Suppressor macrophage (primary cell): ENCODE data around the gene CTAGE9.

Source experiments
- DNase-seq, 4 experiments: peaks; one replicate each; pipeline ENCODE4 v3.0.0-alpha.2; 2020 to 2022

Gene CTAGE9

DNA sequence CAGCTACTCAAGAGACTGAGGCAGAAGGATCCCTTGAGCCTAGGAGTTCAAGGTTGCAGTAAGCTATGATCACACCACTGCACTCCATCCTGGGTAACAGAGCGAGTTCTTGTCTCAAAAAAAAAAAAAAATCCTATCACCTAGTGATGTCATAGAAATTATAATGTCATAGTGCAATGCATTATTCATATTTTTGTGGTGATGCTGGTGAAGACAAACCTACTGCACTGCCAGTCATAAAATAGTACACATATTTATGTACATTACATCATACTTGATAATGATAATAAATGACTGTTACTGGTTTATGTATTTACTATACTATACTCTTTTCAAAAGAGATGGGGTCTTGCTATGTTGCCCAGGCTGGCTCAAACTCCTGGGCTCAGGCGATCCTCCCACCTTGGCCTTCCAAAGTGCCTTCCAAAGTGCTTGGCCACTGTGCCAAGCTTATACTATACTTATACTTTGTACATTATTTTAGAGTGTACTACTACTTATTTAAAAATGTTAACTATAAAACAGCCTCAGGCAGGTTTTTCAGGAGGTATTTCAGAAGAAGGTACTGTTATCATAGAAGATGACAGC is 47.1 kb downstream of the CTAGE9 start:
- no peak for DNase-seq

DNA sequence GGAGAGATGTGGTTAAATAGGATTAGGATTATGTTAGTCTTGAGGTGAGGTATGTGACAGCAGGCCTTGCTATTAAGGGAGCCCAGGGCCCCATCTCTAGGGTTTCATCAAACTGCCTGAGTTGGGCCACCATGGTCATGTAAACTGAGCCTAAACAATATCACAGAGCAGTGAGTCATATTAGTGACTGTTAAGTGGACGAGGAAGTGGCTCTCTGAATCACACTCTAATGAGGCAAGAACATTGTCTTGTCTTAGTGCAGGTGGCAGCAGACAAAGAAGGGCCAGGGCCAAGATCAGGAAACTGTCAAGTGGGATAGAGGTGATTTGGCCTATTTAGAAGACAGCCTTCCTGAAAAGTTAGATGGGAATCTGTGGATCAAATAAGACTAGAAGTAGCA is 50.6 kb downstream of the CTAGE9 start:
- peak; percentile 8 to 57 (median 41) for DNase-seq
